CD4-positive, alpha-beta T cell treated with Interleukin-6 at 100 ng/mL for 8 hours (primary cell): ENCODE measurements around the gene PREX1.
"Not testable (repeated sequence)": the region's sequence is repeated elsewhere in the genome, so short reads cannot be mapped to it uniquely, and the experiment has no call there.

Source experiments
- DNase-seq: peaks from one replicate; pipeline ENCODE4 v3.0.0-alpha.2; 2020; ENCODE audit warnings: mixed read lengths, low spot score

The PREX1 gene

DNA sequence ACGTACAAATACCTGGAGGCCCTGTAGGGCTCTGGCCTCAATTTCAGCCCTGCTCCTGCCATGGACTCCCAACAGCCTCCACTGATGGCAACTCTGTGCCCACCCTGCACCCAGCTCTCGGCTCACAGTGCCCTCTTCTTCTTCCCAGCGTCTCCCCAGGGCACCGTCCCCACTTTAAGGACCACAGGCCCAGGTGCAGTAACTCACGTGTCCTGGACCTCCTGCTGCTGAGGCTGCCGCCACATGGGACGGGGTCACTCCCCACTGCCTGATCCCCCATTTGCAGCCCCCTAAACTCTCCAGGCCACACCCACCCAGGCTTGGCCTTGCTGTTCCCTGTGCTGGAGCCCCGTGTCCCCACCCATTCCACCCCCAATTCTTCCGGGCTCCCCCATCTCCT lies 223.4 kb downstream of the PREX1 start:
- DNase-seq: no peak

GRCh38 chr20:48603819-48604405 lies 223.9 kb downstream of the PREX1 start:
- DNase-seq: no peak

- no peak for DNase-seq
Measured at GRCh38 chr20:48603116-48603818, 224.5 kb downstream of the PREX1 start.

DNA sequence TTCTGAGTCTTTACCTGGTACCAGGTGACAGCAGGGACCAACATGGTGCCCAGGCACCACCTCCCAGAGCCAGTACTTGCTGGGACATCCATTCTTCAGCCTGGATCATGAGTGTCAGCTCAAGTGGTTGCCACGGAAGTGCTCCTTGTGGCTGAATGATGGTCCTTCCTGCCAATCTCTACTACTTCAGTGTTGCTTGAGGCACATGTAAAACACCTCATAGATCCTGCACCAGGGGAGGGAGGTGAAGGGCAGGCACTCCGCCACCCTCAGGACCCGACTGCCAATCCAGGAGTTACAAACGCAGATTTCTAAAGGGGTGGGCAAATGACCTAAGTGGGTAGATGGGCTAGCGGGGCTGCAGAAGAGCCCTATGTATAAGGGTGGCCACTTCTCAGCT lies 226.0 kb downstream of the PREX1 start:
- DNase-seq: no peak

- no peak for DNase-seq
Measured at GRCh38 chr20:48600470-48600945, 227.3 kb downstream of the PREX1 start.

DNA sequence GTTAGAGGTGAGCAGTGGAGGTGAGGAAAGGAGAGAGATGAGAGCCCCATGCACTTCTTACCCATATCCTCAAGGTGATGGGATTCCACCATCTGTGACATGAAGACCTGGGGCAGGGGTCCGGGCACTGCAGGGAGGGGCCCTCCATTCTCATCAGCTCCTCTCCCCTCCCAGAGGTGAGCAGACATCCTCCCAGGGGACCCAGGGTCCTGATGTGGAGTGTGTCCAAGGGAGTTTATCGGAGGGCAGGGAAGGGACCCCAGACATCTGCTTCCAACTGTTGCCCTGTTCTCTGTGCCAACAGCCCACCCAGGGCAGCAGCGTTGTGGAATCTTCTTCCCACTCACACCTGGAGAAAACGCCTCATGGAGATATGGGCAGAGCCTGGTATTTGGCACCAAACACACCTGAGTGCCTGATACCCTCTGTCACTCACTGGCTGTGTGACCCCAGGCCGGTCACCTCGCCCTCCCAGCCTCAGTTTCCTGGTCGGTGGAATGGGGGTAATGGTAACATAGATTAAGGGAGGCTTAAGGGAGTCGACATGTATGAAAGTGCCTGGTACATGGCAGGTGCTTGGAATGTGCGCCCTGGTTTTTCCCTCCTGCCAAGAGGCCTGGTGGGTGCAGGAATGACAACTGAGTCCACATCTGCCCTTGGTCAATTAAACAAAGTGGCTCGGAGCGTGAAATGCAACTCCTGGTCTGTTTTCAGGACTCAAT lies 227.9 kb downstream of the PREX1 start:
- DNase-seq: no peak

DNA sequence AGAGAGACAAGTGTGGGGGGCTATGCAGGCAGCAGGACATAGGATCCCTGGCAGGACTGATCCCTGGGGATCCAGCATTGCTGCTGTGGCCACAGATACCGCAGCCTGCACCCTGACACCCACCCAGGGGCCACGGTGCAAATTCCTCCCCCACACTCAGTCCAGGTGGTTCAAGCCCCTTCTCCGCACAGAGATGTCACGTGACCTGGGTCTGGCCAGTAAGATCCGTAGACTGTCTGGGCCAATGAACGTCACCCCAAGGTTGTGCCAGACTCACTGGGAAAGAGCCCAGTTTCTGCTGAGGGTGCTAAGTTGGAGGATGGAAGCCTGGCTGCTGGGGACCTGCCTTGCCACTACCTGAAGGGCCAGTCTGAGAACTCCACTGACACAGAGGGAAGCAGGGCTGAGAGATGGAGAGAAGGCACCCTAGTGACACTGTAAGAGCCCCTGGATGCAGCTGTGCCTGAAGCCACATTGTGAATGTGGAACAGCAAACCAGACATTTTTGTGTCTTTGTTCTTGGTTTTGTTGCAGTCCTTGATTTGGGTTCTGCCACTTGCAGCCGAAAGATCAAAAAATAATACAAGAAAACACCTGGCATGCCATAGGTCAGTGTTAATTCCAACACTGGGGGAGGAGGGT lies 228.6 kb downstream of the PREX1 start:
- DNase-seq: no peak

DNA sequence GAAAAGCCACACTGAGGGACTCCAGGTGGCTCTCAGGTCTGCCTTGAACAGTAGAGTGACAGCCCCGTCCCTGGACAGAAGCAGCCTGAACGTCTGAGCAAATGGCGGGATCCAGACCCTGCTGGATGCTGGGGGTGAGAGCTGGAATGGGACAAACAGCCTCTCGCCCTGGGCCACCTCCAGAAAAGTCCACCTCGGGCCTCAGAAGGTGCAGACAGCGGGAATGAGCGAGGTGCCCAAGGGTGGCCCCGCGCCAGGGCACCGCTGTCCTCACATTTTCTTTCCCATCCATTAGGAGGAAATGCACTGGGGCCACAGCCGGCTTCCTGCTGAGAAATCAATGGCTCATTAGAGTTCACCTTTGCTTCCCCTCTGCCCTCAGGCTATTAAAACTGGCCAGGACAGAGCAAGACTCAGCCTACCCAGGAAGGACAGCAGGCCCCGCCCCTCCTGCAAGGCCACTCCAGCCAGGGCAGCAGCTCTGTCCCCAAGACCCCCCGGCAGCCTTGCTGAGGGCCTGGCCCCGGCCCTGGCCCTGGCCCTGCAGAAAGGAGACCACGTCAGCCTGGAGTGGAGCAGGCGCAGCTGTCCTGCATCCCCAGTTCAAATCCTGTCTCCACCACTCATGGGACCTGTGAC lies 229.4 kb downstream of the PREX1 start:
- DNase-seq: not testable (repeated sequence)

- DNase-seq: no peak
Measured at GRCh38 chr20:48597521-48598302, 230.1 kb downstream of the PREX1 start.

- no peak for DNase-seq
Measured at GRCh38 chr20:48596334-48596898, 231.4 kb downstream of the PREX1 start.

DNA sequence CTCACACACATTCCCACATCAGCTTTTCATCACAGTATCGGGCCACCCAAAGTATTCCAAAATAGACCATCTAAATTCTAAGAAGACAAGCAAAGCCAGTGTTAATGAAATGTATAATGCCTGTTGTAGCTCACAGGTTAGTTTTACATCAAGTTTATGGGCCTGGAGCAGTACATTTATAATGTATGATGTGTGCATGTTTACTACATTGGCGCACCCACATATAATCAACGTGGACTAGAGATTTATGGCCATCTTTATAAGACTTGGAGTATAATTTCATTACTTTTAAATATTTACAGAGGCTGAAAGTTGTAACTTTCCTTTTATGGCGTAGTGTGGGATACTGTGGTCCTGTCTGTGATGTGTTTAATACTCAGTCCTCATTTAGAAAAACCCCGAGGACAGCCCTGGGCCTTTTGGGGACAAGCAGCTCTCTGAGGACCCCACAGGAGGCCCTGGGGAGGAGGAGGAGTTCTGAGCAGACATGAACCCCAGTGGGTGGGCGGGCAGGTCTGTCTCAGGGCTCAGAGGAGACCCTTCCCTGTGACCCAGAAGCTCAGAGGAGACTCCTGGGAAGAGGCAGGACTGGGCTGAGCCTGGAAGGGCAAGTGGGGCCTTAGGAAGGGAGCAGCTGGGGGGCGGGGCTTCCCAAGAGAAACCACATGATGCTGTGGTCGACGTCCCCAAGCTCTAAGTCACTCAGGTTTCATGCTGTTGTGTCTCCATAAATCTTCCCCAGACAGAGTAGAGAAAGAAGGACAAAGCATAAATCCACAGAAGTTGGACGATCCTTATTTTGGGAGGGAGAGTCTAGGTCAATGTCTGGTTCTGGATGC lies 232.1 kb downstream of the PREX1 start:
- DNase-seq: no peak

DNA sequence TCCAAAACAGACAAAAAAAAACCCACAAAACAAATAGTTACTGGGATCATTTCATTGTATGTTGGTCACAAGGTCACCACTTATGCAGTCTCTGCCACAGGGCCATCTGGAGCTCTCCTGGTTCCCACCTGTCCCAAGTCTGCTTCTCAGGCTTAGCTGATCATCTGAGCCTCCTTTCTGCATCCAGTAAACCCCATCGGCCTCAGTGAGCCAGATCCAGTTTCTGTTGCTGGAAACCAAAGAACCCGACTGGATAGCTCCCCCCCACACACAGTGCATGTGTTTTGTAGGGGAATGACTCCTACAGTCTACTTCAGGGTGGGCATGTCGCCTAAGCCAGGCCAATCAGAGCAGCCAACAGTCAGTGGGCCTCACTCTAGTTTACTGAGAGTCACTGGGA lies 233.3 kb downstream of the PREX1 start:
- DNase-seq: no peak

DNA sequence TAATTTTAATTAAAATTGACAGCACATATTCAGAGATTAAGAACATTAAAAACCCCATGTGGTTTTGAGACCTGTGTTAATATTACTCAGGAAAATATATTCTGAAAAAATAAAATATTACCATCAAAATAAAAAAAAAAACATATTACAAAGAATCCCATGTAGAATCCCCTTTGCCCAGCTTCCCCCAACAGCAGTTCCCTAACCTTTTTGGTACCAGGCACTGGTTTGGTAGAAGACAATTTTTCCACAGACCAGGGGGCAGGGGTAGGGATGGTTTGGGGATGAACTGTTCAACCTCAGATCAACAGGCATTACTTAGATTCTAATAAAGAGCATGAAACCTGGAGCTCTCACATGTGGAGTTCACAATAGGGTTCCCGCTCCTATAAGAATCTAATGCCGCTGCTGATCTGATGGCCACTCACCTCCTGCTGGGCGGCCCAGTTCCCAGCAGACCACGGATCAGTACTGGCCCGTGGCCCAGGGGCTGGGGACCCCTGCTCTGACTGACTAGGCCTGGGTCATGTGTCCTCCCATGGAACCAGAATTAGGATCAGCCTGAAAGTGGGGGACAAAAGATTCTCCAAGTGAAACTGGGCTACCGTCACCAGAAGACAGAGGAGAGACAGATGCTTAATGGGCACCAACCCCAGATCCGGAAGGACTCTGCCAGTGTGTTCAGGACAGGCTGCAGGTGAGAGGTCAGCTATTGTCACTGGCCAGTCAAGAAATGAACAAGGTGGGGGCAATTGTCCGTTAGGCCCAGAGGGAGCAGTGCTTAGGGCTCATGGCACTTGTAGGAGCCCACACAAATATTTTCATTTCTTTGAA lies 235.5 kb downstream of the PREX1 start:
- no peak for DNase-seq

- no peak for DNase-seq
Measured at GRCh38 chr20:48586730-48587129, 241.1 kb downstream of the PREX1 start.

DNA sequence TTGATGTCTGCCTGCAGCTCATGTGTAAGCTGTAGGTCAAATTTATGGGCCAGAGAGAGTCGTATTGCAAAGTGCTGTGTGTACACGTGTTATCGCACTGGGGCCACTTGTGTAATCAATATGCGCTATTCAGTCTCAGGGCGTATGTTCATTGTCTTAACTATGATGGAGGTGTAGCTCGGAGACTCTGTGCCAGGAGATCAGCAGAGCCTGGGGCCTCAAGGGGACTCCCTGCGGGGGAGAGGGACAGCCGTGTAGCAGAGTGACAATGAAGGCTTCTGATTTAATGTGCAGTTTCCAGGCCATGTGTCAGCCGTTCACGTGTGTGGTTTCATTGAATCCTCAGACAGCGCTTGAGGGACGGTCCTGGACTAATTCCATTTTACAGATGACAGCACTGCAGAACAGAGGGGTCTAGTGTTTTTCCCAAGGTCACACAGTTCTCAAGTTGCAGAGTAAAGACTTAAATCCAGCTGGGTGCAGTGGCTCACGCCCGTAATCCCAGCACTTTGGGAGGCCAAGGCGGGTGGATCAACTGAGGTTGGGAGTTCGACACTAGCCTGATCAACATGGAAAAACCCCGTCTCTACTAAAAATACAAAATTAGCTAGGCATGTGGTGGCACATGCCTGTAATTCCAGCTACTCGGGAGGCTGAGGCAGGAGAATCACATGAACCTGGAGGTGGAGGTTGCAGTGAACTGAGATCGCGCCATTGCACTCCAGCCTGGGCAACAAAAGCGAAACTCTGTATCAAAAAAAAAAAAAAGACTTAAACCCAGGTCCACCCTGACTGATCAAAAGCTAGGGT lies 242.5 kb downstream of the PREX1 start:
- no peak for DNase-seq

GRCh38 chr20:48584391-48585060 lies 243.3 kb downstream of the PREX1 start:
- DNase-seq: no peak

- DNase-seq: no peak
Measured at GRCh38 chr20:48583801-48584200, 244.0 kb downstream of the PREX1 start.

DNA sequence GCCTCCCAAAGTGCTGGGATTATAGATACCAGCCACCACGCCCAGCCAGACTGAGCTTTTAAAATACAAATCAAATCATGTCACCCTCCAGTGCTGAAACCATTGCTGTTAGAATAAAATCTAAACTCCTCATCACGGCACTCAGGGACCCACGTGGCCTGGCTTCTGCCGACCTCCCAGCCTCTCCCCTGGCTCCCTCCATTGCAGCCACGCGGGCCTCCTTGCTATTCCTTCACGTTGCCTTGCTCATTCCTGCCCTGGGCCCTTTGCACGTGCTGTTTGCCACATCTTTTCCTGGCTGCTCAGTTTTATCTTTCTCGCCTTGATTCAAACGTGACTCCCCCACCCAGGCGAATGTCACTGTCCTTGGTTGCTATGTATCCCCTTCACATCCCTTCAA lies 244.6 kb downstream of the PREX1 start:
- no peak for DNase-seq
